ENCODE data around the gene KDM2B. TPM values are rescaled to one million over a fixed set of nuclear protein-coding genes. Genes with fewer than 3 reads are reported as not detected.
A peak's percentile ranks its signal among the peaks of the same experiment; 100 is the strongest.

KDM2B gene
- total and polyA plus RNA-seq, 2 donors (not counting 1 experiment from before 2014, with no cell fraction given) = 108 to 126 TPM

DNA sequence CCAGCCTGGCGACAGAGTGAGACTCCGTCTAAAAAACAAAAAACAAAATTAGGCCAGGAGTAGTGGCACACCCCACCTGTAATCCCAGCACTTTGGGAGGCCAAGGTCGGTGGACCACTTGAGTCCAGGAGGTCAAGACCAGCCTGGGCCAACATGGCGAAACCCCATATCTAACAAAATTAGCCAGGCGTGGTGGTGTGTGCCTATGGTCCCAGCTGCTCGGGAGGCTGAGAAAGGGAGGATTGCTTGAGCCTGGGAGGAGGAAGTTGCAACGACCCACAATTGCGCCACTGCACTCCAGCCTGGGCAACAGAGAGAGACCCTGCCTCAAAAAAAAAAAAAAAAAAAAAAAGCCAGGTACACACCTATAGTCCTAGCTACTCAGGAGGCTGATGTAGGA, 37.0 kb downstream of the KDM2B start:
- Histone ChIP-seq H3K4me3 (ENCODE audit: control extremely low read depth in 1 of 5, extremely low read depth in 1 of 5, insufficient read depth in 1 of 5, low read depth in 2 of 5, low read length in 4 of 5) (no peak overlapping the region), H3K4me1 (ENCODE audit: control insufficient read depth in 2 of 2, insufficient read depth in 2 of 2, low read length in 2 of 2) (peaks cover 2% of the 10 kb centered on the region in 2 donors), H4K20me1 (ENCODE audit: control insufficient read depth, insufficient read depth, low read length, poor library complexity, severe bottlenecking) (no peaks in the 10 kb centered on the region), H3K9ac (ENCODE audit: low read length) (no peak overlapping the region), H3K27ac (ENCODE audit: low read length in 2 of 2) (no peak overlapping the region), H2AFZ (ENCODE audit: insufficient read depth, low read depth, low read length, poor library complexity, severe bottlenecking) (no peak overlapping the region), H3K9me3 (ENCODE audit: control extremely low read depth in 1 of 3, control insufficient read depth in 2 of 3, insufficient read depth in 1 of 3, low read length in 2 of 3) (no peaks in the 10 kb centered on the region), H3K27me3 (replicated peaks in 1 of 4; ENCODE audit: control extremely low read depth in 1 of 4, control insufficient read depth in 3 of 4, insufficient read depth in 4 of 4, low read length in 3 of 4) (no peaks in the 10 kb centered on the region), H3K4me2 (replicated peaks; ENCODE audit: low read depth, low read length, poor library complexity, severe bottlenecking) (no peak overlapping the region), H3K36me3 (replicated peaks in 1 of 2; ENCODE audit: control extremely low read depth in 1 of 2, control insufficient read depth in 1 of 2, extremely low read depth in 1 of 2, insufficient read depth in 2 of 2, low read length in 1 of 2) (no peaks in the 10 kb centered on the region), H3K79me2 (ENCODE audit: control insufficient read depth, insufficient read depth, low read length) (peaks cover 2% of the 10 kb centered on the region)
- Mint-ChIP-seq H3K4me3 (no peak overlapping the region), H3K27ac (no peak overlapping the region), H3K9me3 (ENCODE audit: insufficient read depth) (no peaks in the 10 kb centered on the region), H3K4me1 (peaks cover 6% of the 10 kb centered on the region), H3K27me3 (no peaks in the 10 kb centered on the region)
- ChIA-PET CTCF (interaction anchor here (1.0 to 1.4 kb wide), 2 partner anchors 9 to 250 kb away, joined by 4 to 5 read pairs; partner anchors contain the start of gene RHOF), POLR2A (interaction anchor here (0.6 to 0.7 kb wide), 2 partner anchors 12 to 47 kb away, joined by 3 to 8 read pairs; no protein-coding TSS in a partner anchor)
- TF ChIP-seq, protein P1, sequence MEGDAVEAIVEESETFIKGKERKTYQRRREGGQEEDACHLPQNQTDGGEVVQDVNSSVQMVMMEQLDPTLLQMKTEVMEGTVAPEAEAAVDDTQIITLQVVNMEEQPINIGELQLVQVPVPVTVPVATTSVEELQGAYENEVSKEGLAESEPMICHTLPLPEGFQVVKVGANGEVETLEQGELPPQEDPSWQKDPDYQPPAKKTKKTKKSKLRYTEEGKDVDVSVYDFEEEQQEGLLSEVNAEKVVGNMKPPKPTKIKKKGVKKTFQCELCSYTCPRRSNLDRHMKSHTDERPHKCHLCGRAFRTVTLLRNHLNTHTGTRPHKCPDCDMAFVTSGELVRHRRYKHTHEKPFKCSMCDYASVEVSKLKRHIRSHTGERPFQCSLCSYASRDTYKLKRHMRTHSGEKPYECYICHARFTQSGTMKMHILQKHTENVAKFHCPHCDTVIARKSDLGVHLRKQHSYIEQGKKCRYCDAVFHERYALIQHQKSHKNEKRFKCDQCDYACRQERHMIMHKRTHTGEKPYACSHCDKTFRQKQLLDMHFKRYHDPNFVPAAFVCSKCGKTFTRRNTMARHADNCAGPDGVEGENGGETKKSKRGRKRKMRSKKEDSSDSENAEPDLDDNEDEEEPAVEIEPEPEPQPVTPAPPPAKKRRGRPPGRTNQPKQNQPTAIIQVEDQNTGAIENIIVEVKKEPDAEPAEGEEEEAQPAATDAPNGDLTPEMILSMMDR (IDR thresholded peaks at IDR 0.05) = no peak
- no peak for TF ChIP-seq EZH2 (IDR thresholded peaks at IDR 0.05; ENCODE audit: borderline replicate concordance, insufficient read depth, low read depth, low read length, poor library complexity, severe bottlenecking)
- WGBS (ENCODE audit: insufficient coverage) = 100% methylated on average over 2 of the region's 8 CpGs
- intact Hi-C loops (cut with micrococcal nuclease) = no loop called here
- DNase-seq = no peak
- ATAC-seq (ENCODE audit: low read depth) = no peak

- Histone ChIP-seq H3K79me2 (ENCODE audit: control insufficient read depth, insufficient read depth, low read length) (peaks cover 5% of the 10 kb centered on the region), H3K4me2 (replicated peaks; ENCODE audit: low read depth, low read length, poor library complexity, severe bottlenecking) (no peak overlapping the region), H3K27me3 (replicated peaks in 1 of 4; ENCODE audit: control extremely low read depth in 1 of 4, control insufficient read depth in 3 of 4, insufficient read depth in 4 of 4, low read length in 3 of 4) (no peaks in the 10 kb centered on the region), H2AFZ (ENCODE audit: insufficient read depth, low read depth, low read length, poor library complexity, severe bottlenecking) (no peak overlapping the region), H4K20me1 (ENCODE audit: control insufficient read depth, insufficient read depth, low read length, poor library complexity, severe bottlenecking) (no peaks in the 10 kb centered on the region), H3K27ac (ENCODE audit: low read length in 2 of 2) (no peak overlapping the region), H3K4me1 (ENCODE audit: control insufficient read depth in 2 of 2, insufficient read depth in 2 of 2, low read length in 2 of 2) (peaks cover 27 to 30% of the 10 kb centered on the region in 2 donors), H3K36me3 (replicated peaks in 1 of 2; ENCODE audit: control extremely low read depth in 1 of 2, control insufficient read depth in 1 of 2, extremely low read depth in 1 of 2, insufficient read depth in 2 of 2, low read length in 1 of 2) (no peaks in the 10 kb centered on the region), H3K9ac (ENCODE audit: low read length) (no peak overlapping the region), H3K9me3 (ENCODE audit: control extremely low read depth in 1 of 3, control insufficient read depth in 2 of 3, insufficient read depth in 1 of 3, low read length in 2 of 3) (no peaks in the 10 kb centered on the region), H3K4me3 (ENCODE audit: control extremely low read depth in 1 of 5, extremely low read depth in 1 of 5, insufficient read depth in 1 of 5, low read depth in 2 of 5, low read length in 4 of 5) (no peak overlapping the region)
- no peaks in the 10 kb centered on the region for H3K27me3 Mint-ChIP-seq
- intact Hi-C loops (cut with micrococcal nuclease) = loop anchor here (5.0 kb wide), 2 partner anchors 147 to 252 kb away; partner anchors contain the start of gene RHOF
- 100% methylated on average over 3 of the region's 6 CpGs for WGBS (ENCODE audit: insufficient coverage)
- peak overlapping the region; percentile 44 for H3K27ac Mint-ChIP-seq
- H3K4me1 Mint-ChIP-seq = peaks cover 30% of the 10 kb centered on the region
- ATAC-seq (ENCODE audit: low read depth) (no peak), DNase-seq (no peak)
- ChIA-PET POLR2A (interaction anchor here (0.7 kb wide), 2 partner anchors 96 to 1345 kb away, joined by 6 to 11 read pairs; no protein-coding TSS in a partner anchor), CTCF (interaction anchor here (1.4 to 4.6 kb wide), 5 partner anchors 12 to 128 kb away, joined by 5 to 29 read pairs (median 9); no protein-coding TSS in a partner anchor)
- TF ChIP-seq, protein P1 (IDR thresholded peaks at IDR 0.05) = no peak
- TF ChIP-seq EZH2 (IDR thresholded peaks at IDR 0.05; ENCODE audit: borderline replicate concordance, insufficient read depth, low read depth, low read length, poor library complexity, severe bottlenecking) = no peak
- H3K9me3 Mint-ChIP-seq (ENCODE audit: insufficient read depth) = no peaks in the 10 kb centered on the region
- no peak overlapping the region for H3K4me3 Mint-ChIP-seq
Observed at GRCh38 chr12:121539908-121540307, 40.9 kb downstream of the KDM2B start.
